LNCaP clone FGC (cell line): ENCODE data around the gene SPINK5.

ENCODE experiments used
- DNase-seq: peaks from one replicate; pipeline ENCODE4 v3.0.0-alpha.2; 2011; ENCODE audit warnings: low read depth
- H3K4me3 ChIP-seq: 2 replicates; pipeline ENCODE4 v1.5.1; 2011; ENCODE audit warnings: mild to moderate bottlenecking, low read depth, low read length, control low read depth
- CTCF ChIP-seq: IDR thresholded peaks from 2 replicates; pipeline ENCODE4 v1.5.1; 2012; ENCODE audit warnings: mild to moderate bottlenecking; ENCODE audit not compliant: control insufficient read depth, insufficient read depth; ENCODE audit errors: extremely low read depth

SPINK5 gene

GRCh38 chr5:148168246-148168645, 104.5 kb downstream of the SPINK5 start, which contains the start of gene SPINK14:
Gene SPINK14, plus strand, starts transcription at chr5:148168546. Its CDS starts 1,187 bp downstream, at chr5:148169733.
- no peak within 1 kb of the TSS for H3K4me3 ChIP-seq
- no peak for TF ChIP-seq CTCF
- no peak for DNase-seq

DNA sequence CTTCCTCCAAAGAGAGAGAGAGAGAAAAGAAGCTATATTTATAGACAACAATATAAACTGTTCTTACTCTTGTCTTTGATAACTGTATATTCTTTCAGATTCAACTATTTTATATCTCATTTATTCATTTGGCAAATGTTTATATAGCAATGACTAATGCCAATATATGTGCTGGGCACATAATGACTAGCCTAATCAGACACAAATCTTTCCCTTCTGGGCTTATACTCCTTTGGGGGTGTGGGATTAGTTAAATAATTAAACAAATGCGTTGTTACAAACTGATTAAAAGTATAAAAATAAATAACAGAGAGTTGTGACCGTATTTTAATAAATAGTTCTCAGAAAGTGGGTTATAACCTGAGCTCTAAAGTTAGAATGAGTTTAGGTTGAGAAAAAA, 108.6 kb downstream of the SPINK5 start:
- no peak overlapping the region for H3K4me3 ChIP-seq
- DNase-seq, result no peak
- no peak for TF ChIP-seq CTCF

GRCh38 chr5:148176480-148176879, 112.7 kb downstream of the SPINK5 start:
- no peak for TF ChIP-seq CTCF
- no peak overlapping the region for H3K4me3 ChIP-seq
- no peak for DNase-seq

- no peak overlapping the region for H3K4me3 ChIP-seq
- no peak for DNase-seq
- TF ChIP-seq CTCF, result no peak
Measured at GRCh38 chr5:148177207-148177606, 113.4 kb downstream of the SPINK5 start.

DNA sequence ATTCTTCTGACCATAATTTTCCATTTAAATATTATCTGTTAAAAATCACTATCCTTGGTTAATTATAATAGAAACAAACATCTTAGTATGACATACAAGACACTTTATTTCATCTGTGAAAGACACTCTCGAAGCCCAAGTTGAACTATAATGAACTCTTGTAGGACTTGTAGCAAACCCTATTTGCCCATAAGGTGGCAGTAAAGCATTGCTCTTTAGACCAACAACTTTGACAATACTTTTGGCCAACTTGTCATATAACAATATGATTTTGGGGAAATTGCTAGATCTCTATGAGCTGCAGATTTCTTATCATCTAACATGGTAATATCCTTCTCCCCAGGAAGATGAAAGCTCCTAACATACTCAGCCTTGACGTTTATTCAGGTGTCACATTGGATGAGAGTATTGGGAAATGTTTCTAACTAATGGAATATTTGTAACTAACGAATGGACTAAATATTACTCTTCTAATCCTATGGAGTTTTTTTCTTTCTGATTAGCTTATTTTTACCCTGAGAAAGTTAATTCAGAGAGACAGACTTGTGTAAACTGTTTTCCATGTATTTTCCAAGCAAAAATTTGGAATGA, 115.5 kb downstream of the SPINK5 start:
- peak; percentile 66 for DNase-seq
- peak; percentile 71 for TF ChIP-seq CTCF
- H3K4me3 ChIP-seq, result no peak overlapping the region

DNA sequence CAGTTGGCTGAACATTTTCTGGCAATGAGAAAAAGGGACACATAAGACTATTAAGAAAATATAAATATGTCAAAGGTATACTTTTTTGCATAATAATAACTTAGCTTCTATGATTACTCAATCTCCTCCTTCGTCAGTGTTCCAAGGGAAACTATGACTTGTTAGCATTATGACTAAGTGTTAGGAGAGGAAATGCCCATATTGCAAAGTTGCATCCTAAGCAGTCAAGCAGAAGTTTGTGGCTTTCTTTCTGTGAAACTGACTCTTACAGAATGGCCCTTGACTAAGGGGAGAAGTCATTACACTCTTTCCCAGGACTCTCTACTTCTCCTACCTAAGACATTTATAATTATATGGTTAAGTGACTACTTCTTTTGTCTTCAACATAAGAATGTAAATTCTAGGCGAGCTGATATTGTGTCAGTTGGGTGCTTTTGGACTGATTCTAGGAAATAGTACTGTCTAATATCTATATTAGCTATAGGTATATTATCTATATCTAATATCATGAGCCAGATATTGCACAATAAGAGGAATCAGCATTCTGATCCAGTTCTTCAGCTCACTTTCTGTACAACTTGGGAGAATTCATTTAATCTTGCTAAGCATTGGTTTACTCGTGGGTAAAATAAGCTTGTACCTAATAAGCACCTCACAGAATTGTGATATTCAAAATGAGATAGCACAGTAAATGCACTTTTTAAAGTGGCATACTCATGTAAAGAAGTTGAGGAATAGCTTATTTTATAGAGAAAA, 122.6 kb downstream of the SPINK5 start:
- DNase-seq, result no peak
- H3K4me3 ChIP-seq, result no peak overlapping the region
- TF ChIP-seq CTCF, result no peak
